ENCODE results near the gene SPACA9. TPM values are rescaled to one million over a fixed set of nuclear protein-coding genes. Genes with fewer than 3 reads are reported as not detected.

The SPACA9 gene
- total and polyA plus RNA-seq, 2 experiments from 2014 or later, result 1.1 to 1.5 TPM

GRCh38 chr9:132896264-132896663, 17.6 kb downstream of the SPACA9 start:
- H3K36me3 ChIP-seq (ENCODE audit: insufficient read depth), result peaks cover 23% of the 10 kb centered on the region

More at GRCh38 chr9:132896264-132896663, 17.6 kb downstream of the SPACA9 start:
- TF ChIP-seq NANOG (IDR thresholded peaks at IDR 0.05; ENCODE audit: borderline replicate concordance) (no peak), CREB1 (CRISPR knock-in tag; IDR thresholded peaks at IDR 0.05; ENCODE audit: low read depth) (no peak), EZH2 (IDR thresholded peaks at IDR 0.05; ENCODE audit: low read depth, unreplicated experiment) (no peak), POLR2AphosphoS5 (IDR thresholded peaks at IDR 0.05; ENCODE audit: low read depth) (no peak), CTCF (conservative IDR thresholded peaks at IDR 0.05; ENCODE audit: low read depth in 2 of 2) (no peak), EZH2phosphoT487 (IDR thresholded peaks at IDR 0.05; ENCODE audit: unreplicated experiment) (no peak), ZNF462 (CRISPR knock-in tag; IDR thresholded peaks at IDR 0.05) (no peak), ZNF331 (CRISPR knock-in tag; IDR thresholded peaks at IDR 0.05; ENCODE audit: low read depth) (no peak), ETS1 (IDR thresholded peaks at IDR 0.05) (no peak), JUNB (IDR thresholded peaks at IDR 0.05; ENCODE audit: unreplicated experiment) (no peak), REST (IDR thresholded peaks at IDR 0.05; ENCODE audit: unreplicated experiment) (no peak), ZNF114 (CRISPR knock-in tag; IDR thresholded peaks at IDR 0.05) (no peak), STAT1 (IDR thresholded peaks at IDR 0.05; ENCODE audit: unreplicated experiment) (no peak)
- no peaks in the 10 kb centered on the region; the same call in 2 of the 3 replicates for H3K4me1 Mint-ChIP-seq
- ATAC-seq (no peak), DNase-seq (ENCODE audit: low spot score) (no peak)
- H3K27ac Mint-ChIP-seq, result no peak overlapping the region
- no peak overlapping the region for H3K4me2 ChIP-seq
- H3F3A ChIP-seq (replicated peaks; ENCODE audit: low read depth), result no peaks in the 10 kb centered on the region
- H2AFZ ChIP-seq, result no peak overlapping the region
- H3K27ac ChIP-seq (ENCODE audit: low read depth), result no peak overlapping the region
- H3K4me1 ChIP-seq (ENCODE audit: insufficient read depth), result no peaks in the 10 kb centered on the region
- H4K20me1 ChIP-seq (replicated peaks; ENCODE audit: insufficient read depth), result 0 out of 2 replicates have a peak, but pooled peaks cover 11% of the 10 kb centered on the region
- peaks cover 33% of the 10 kb centered on the region for H3K36me3 Mint-ChIP-seq (ENCODE audit: low read depth)
- no peaks in the 10 kb centered on the region for H3K27me3 ChIP-seq (ENCODE audit: insufficient read depth)
- no peaks in the 10 kb centered on the region for H3K9me2 ChIP-seq (ENCODE audit: insufficient read depth)
- H3K27me3 Mint-ChIP-seq (ENCODE audit: insufficient read depth, low read depth, poor library complexity), result peaks cover 8% of the 10 kb centered on the region
- no peak overlapping the region for H3K4me3 ChIP-seq
- H3K79me2 ChIP-seq (replicated peaks; ENCODE audit: insufficient read depth), result no peaks in the 10 kb centered on the region
- no peaks in the 10 kb centered on the region for H3K9me3 Mint-ChIP-seq
- H3K4me3 Mint-ChIP-seq, result no peak overlapping the region

Data from GM23338 (cell line).